Vagina (tissue), 2 donors: ENCODE data around the gene PKP4.

Experiments
- POLR2A ChIP-seq, 2 donors: fragments of 450-650 bp; IDR thresholded peaks; one replicate each; pipeline ENCODE4 v1.6.1; 2017; ENCODE audit warnings: antibody characterized with exemption in 2 of 2, mild to moderate bottlenecking in 2 of 2, moderate library complexity in 2 of 2
- POLR2AphosphoS5 ChIP-seq, 2 donors: sonication (generic); formaldehyde crosslinking; IDR thresholded peaks; one replicate each; pipeline ENCODE4 v1.9.0; 2017; ENCODE audit warnings: antibody characterized with exemption in 2 of 2, mild to moderate bottlenecking in 2 of 2, low read depth in 1 of 2; ENCODE audit not compliant: insufficient read depth in 1 of 2
- TF ChIP-seq, protein P1 (sequence below), 3 experiments: fragments of 450-650 bp in 2 of 3; fragments of 200-600 bp in 1 of 3; sonication (generic) in 1 of 3; IDR thresholded peaks; one replicate each; pipeline ENCODE4 v1.5.1; 2017 to 2019; ENCODE audit warnings: antibody characterized with exemption in 3 of 3, mild to moderate bottlenecking in 2 of 3, moderate library complexity in 2 of 3

DNA sequence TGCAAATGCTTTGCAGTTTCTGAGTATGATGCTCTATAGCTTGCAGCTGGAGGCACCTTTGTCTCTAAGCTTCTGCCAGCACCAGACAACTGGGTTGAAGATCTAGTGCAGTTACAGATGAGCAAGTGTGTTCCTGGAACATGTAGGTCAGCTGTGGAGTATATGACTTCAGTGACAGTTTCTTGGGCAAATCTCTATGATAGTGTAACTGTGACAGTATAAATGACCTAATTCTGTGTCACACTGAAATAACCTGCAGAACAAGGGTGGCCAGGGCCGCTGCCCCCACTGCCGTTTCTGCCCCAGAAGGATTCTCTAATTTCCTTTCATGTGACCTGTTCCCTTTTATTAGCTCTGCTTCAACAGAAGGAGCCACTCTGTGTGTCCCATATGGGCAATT lies 193.1 kb downstream of the PKP4 start:
- TF ChIP-seq, protein P1, sequence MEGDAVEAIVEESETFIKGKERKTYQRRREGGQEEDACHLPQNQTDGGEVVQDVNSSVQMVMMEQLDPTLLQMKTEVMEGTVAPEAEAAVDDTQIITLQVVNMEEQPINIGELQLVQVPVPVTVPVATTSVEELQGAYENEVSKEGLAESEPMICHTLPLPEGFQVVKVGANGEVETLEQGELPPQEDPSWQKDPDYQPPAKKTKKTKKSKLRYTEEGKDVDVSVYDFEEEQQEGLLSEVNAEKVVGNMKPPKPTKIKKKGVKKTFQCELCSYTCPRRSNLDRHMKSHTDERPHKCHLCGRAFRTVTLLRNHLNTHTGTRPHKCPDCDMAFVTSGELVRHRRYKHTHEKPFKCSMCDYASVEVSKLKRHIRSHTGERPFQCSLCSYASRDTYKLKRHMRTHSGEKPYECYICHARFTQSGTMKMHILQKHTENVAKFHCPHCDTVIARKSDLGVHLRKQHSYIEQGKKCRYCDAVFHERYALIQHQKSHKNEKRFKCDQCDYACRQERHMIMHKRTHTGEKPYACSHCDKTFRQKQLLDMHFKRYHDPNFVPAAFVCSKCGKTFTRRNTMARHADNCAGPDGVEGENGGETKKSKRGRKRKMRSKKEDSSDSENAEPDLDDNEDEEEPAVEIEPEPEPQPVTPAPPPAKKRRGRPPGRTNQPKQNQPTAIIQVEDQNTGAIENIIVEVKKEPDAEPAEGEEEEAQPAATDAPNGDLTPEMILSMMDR (IDR thresholded peaks at IDR 0.05) = no peak
- TF ChIP-seq POLR2A (IDR thresholded peaks at IDR 0.05) = no peak
- no peak for TF ChIP-seq POLR2AphosphoS5 (IDR thresholded peaks at IDR 0.05; ENCODE audit: insufficient read depth in 1 of 2, low read depth in 1 of 2)
